Skeletal muscle tissue (tissue), 4 donors: ENCODE data around the gene CENPP. TPM values are rescaled to one million over a fixed set of nuclear protein-coding genes. Genes with fewer than 3 reads are reported as not detected.
A peak's percentile ranks its signal among the peaks of the same experiment; 100 is the strongest.

ENCODE experiments used
- H3K27ac ChIP-seq: one replicate; pipeline ENCODE4 v1.7.0; 2013; ENCODE audit warnings: mild to moderate bottlenecking, low read depth, low read length, inconsistent platforms
- H3K27me3 ChIP-seq, 3 donors: one replicate each; pipeline ENCODE4 v1.7.0; 2013; ENCODE audit warnings: low read length in 3 of 3; ENCODE audit not compliant: control insufficient read depth in 3 of 3, insufficient read depth in 3 of 3
- H3K36me3 ChIP-seq, 3 donors: one replicate each; pipeline ENCODE4 v1.7.0; 2013; ENCODE audit warnings: low read length in 3 of 3; ENCODE audit not compliant: control insufficient read depth in 3 of 3, insufficient read depth in 3 of 3
- H3K4me1 ChIP-seq, 3 donors: one replicate each; pipeline ENCODE4 v1.7.0; 2013; ENCODE audit warnings: low read length in 3 of 3, mild to moderate bottlenecking in 3 of 3; ENCODE audit not compliant: control insufficient read depth in 3 of 3, insufficient read depth in 3 of 3
- H3K4me3 ChIP-seq, 3 donors: one replicate each; pipeline ENCODE4 v1.7.0; 2013; ENCODE audit warnings: low read length in 3 of 3
- H3K9ac ChIP-seq, 3 donors: one replicate each; pipeline ENCODE4 v1.7.0; 2013; ENCODE audit warnings: low read length in 3 of 3, mild to moderate bottlenecking in 3 of 3, moderate library complexity in 2 of 3, low read depth in 1 of 3
- H3K9me3 ChIP-seq, 3 donors: one replicate each; pipeline ENCODE4 v1.7.0; 2013; ENCODE audit warnings: low read length in 3 of 3; ENCODE audit not compliant: control insufficient read depth in 3 of 3
- total RNA-seq: library from RNA; depleted of rRNA; stranded (reverse); fragments of >200 nt; gene quantifications from one replicate; pipeline ENCODE4 v1.2.3, GENCODE V29; 2014
- donor health status: Osteomylitis.

The CENPP gene
- total RNA-seq, 1 donor from 2014 or later = 15.7 TPM

DNA sequence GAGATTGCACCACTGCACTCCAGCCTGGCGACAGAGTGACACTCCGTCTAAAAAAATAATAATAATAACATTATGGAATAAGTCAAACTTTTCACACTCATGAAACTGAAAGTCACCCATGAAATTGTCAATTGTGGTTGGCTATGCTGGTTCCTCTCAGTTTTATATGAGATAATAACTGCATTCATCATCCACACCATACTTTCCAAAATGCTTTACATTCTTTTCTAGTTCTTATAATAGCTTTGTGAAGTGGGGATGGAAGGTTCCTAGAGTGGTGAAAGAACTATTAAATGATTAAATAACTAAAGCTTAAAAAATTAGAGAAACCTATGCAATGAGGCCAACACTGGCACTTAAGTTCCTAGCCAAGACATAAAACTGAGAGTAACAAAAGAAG is 169.1 kb downstream of the CENPP start:
- Histone ChIP-seq H3K27me3 (no peaks in the 10 kb centered on the region), H3K27ac (no peak overlapping the region), H3K36me3 (no peaks in the 10 kb centered on the region), H3K9me3 (no peaks in the 10 kb centered on the region), H3K9ac (no peak overlapping the region), H3K4me3 (no peak overlapping the region), H3K4me1 (no peaks in the 10 kb centered on the region)

DNA sequence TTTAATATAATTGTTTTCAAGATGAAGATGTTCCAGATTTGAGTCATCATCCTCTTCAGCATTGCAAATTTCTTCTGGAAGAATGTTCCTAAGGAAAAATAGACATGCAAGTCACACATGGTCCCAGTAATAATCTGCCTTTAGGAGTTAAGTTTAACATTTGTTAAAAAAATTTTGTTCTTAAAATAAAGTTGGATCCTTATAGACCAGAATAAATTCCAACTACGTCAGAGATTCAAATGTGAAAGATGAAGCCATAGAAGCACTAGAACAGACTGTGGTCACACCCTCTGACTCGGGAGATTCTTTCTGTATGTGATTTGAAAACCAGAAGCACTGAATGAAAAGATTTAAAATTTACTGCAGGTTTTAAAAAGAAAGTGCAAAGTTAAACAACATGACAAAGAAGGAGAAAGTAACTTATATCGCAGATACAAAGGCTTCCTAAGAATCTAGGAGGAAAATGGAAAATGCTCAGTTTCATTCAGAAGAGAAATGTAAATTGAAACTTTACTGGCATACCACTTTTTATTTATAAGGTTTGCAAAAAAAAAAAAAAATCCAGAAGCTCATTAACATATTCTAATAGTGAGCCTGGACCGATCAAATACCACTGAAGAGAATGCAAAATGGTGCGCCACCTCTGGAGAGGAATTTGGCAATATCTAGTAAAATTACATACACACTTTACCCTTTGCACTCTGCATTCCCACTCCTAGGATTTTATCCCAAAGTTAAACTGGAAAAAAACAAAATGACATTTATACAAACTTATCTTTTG is 170.8 kb downstream of the CENPP start:
- H3K36me3 ChIP-seq = no peaks in the 10 kb centered on the region
- no peaks in the 10 kb centered on the region for H3K27me3 ChIP-seq
- H3K27ac ChIP-seq = no peak overlapping the region
- no peaks in the 10 kb centered on the region for H3K9me3 ChIP-seq
- no peak overlapping the region for H3K9ac ChIP-seq
- no peak overlapping the region for H3K4me3 ChIP-seq
- H3K4me1 ChIP-seq = peaks cover 0 to 5% (median 2%) of the 10 kb centered on the region in 3 donors

DNA sequence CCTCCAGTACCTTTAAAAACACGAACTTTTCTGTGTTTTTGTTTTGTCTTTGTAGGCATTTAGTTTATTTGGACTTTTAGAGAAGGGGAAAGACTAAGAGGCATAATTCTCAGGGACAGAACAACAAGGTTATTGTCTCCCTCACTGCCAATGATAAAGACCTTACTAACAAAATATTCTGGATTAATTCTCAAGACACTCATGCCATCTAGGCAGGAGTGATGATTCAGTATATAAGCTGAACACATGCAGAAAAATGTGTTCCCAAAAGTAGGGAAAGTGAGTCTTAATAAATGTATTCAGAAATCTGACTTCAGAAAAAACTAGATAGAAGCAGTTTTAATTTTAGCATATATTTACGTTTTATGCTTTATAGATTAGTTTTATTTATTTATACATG is 173.9 kb downstream of the CENPP start:
- Histone ChIP-seq H3K36me3 (no peaks in the 10 kb centered on the region), H3K27ac (no peak overlapping the region), H3K9me3 (no peaks in the 10 kb centered on the region), H3K4me1 (peaks cover 6 to 13% (median 8%) of the 10 kb centered on the region in 3 donors), H3K4me3 (no peak overlapping the region), H3K27me3 (no peaks in the 10 kb centered on the region), H3K9ac (no peak overlapping the region)

DNA sequence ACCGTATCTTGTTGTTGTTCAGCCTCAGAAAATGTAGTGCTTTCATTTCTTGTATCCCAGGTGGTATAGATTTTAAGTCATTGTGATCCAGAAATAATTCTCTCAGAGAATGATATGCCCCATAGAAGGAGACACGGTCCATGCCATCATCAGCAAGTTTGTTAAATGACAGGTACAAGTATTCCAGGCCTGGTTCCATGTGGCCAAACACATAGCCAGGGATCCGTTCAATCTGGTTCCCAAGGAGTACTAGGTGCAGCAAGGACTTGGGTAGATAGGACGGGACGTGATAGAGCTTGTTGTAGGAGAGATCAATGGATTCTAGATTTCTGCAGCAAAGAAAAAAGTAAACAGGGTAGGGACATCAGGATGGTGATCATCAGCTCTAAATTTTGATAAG is 175.0 kb downstream of the CENPP start:
- Histone ChIP-seq H3K27ac (no peak overlapping the region), H3K27me3 (no peaks in the 10 kb centered on the region), H3K4me1 (peaks cover 7 to 13% (median 8%) of the 10 kb centered on the region in 3 donors), H3K4me3 (no peak overlapping the region), H3K36me3 (no peaks in the 10 kb centered on the region), H3K9ac (no peak overlapping the region), H3K9me3 (no peaks in the 10 kb centered on the region)

DNA sequence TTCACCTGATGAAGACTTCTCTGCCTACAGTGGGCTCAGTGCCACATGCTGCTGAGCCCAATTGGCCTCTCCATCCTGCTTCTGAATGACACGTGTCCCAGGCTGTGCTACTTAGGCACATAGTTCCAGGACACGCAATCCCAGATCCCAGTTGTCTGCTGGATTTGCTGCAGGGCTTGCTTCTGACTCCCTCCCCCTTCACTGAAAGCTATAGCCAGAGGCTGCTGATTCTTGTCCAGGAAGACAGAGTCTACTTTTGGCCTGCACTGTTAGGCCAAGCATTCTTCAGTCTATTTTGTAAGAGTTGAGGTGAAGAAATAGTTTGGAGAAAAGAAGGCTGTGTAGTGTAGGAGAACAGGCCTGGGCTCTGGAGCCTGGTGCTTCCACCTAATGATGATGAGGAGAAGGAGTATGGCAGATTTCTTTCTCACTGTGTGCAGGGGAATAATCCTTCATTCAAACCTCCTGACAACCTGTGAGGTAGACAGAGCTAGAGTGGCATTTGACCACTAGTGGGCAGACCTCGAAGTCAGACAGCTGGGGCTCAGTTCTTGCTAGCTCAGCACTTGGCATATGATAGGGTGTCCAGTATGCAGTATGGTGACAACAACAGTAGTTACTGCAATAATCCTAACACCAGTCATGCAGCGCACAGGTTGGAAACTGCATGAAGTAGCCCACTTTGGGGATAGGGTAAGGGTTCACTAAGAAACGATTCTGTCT is 176.1 kb downstream of the CENPP start:
- H3K27ac ChIP-seq = peak overlapping the region; percentile 33
- no peaks in the 10 kb centered on the region for H3K27me3 ChIP-seq

DNA sequence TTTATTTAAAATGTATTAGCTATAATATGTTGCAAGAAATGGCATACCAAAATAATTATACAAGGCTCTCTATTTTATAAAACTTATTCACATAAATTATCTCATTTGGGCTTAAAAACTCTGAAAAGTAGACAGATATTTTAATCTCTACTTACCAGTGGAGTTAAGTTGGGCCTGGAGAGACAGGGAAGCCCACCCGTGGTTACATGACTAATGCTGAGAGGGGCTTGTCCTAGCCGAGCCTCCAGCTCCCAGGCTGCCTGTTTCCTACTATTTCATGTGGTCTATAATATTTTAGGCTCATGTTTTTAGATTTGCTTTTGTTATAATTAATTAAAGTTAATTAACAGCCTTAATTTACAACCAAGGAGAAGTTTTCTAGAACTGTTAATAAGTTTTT is 177.4 kb downstream of the CENPP start:
- no peak overlapping the region for H3K4me3 ChIP-seq
- peaks cover 16 to 21% (median 19%) of the 10 kb centered on the region in 3 donors for H3K4me1 ChIP-seq
- no peaks in the 10 kb centered on the region for H3K36me3 ChIP-seq
- H3K9me3 ChIP-seq = no peaks in the 10 kb centered on the region
- H3K27me3 ChIP-seq = no peaks in the 10 kb centered on the region
- H3K9ac ChIP-seq = no peak overlapping the region
- H3K27ac ChIP-seq = no peak overlapping the region

More for the DNA sequence above, 176.1 kb downstream of the CENPP start:
- Histone ChIP-seq H3K4me3 (no peak overlapping the region), H3K9ac (peak overlapping the region in 1 of 3 donors; percentile 26), H3K36me3 (no peaks in the 10 kb centered on the region), H3K9me3 (no peaks in the 10 kb centered on the region), H3K4me1 (peaks cover 8 to 13% (median 9%) of the 10 kb centered on the region in 3 donors)

DNA sequence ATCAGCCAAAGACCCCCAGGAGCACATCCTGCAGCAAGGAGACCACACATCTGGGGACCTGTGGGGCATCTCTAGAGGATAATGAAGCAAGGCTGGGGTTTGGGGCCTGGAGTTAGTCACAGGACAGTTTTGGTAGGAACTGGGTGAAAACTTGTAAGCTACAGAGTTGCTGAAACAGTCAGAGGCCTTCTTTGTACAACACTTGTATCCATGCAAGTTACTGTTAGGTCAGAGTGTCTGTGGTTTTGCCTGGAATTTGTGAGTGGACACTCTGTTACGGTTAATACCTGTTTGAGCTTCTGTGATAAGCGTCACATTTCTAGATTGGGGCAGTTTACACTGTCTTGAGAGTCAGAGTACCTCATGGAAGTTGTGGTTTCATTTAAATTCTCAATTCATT is 179.1 kb downstream of the CENPP start:
- H3K9me3 ChIP-seq = no peaks in the 10 kb centered on the region
- peaks cover 18 to 22% (median 20%) of the 10 kb centered on the region in 3 donors for H3K4me1 ChIP-seq
- H3K9ac ChIP-seq = no peak overlapping the region
- peak overlapping the region; percentile 37 for H3K27ac ChIP-seq
- no peak overlapping the region for H3K4me3 ChIP-seq
- no peaks in the 10 kb centered on the region for H3K27me3 ChIP-seq
- H3K36me3 ChIP-seq = peaks cover 0 to 1% (median 0%) of the 10 kb centered on the region in 3 donors

DNA sequence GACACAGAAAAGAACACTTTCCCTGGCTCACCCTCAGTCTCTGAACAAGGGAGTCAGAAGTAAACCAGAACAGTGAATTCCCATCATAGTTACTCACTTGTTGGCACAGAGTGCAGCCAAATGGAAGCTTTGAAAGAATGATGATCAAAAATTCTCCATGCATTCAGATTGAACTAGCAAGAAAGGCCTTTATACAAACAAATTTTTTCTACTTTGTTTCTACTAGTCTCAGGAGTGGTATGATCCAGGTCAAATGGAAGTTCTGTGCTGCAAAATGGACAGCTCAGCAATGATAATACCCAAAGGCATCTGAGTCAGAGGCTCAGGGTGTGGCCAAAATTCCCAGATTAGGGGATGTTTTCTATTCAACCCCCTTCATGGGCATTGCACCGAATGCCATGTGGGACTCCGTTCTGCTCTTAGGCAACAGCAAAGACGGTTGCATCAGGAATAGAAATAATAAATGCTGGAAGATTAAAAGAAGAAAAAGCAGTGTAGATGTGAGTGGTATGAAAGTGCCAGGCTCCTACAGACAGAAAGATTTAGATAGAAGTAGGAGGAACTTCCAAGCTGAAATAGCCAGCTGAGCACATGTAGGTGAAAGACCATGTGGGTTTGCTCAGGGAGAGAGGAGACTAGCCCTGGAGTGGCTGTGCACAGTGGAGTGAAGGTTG is 180.6 kb downstream of the CENPP start:
- Histone ChIP-seq H3K4me1 (peaks cover 18 to 20% (median 20%) of the 10 kb centered on the region in 3 donors), H3K9me3 (no peaks in the 10 kb centered on the region), H3K36me3 (peaks cover 0 to 3% (median 0%) of the 10 kb centered on the region in 3 donors), H3K27me3 (no peaks in the 10 kb centered on the region), H3K4me3 (no peak overlapping the region), H3K9ac (no peak overlapping the region), H3K27ac (peak overlapping the region; percentile 14)

DNA sequence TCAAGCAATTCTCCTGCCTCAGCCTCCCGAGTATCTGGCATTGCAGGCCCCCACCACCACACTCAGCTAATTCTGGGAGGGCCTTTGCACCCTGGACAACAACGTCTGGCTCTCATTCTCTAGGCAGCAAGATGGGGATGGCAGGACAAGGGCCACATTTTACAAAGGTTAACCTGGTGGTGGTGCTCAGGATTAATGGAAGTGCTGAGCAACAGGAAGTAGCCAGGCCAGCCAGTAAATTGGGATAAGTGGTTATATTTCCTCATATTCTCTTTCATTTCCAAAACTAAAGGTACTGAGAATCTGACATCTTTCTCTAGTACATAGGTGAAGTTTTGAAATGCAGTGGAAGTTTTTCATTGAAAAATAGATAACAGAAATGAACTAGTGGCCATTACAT is 181.3 kb downstream of the CENPP start:
- Histone ChIP-seq H3K4me1 (peaks cover 12 to 16% (median 13%) of the 10 kb centered on the region in 3 donors), H3K4me3 (no peak overlapping the region), H3K9me3 (no peaks in the 10 kb centered on the region), H3K9ac (no peak overlapping the region), H3K27me3 (no peaks in the 10 kb centered on the region), H3K27ac (no peak overlapping the region), H3K36me3 (peaks cover 0 to 3% (median 0%) of the 10 kb centered on the region in 3 donors)
